Measurements from ENCODE around the gene ARHGAP6.

The ARHGAP6 gene

DNA sequence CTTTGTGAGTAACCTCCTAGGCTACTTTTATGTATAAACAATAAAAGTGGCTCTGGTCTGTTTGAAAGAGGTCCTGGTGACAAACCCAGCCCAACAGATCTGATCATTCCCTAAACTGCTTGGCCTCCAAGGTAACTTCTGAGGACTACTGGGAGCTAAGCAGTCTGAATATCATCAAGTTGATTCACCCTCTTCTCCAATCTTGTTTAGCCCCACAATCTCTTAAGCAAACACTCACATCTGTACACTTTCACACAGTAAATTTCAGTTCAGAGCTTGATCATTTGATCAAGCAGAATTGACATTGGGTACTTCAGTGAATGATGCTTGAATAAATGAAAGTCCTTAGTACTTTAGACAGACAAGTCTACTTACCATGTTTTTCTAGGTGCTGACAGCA is 479.9 kb downstream of the ARHGAP6 start:
- Mint-ChIP-seq H3K36me3 (ENCODE audit: low read depth) (no peaks in the 10 kb centered on the region), H3K9me3 (no peaks in the 10 kb centered on the region), H3K27ac (no peak overlapping the region), H3K27me3 (peaks cover 4% of the 10 kb centered on the region), H3K4me3 (no peak overlapping the region), H3K4me1 (ENCODE audit: low read depth) (no peaks in the 10 kb centered on the region)

GRCh38 chrX:11180571-11180970 is 485.1 kb downstream of the ARHGAP6 start:
- Mint-ChIP-seq H3K9me3 (no peaks in the 10 kb centered on the region), H3K27me3 (peaks cover 4% of the 10 kb centered on the region), H3K36me3 (ENCODE audit: low read depth) (no peaks in the 10 kb centered on the region), H3K4me1 (ENCODE audit: low read depth) (no peaks in the 10 kb centered on the region), H3K27ac (no peak overlapping the region), H3K4me3 (no peak overlapping the region)

DNA sequence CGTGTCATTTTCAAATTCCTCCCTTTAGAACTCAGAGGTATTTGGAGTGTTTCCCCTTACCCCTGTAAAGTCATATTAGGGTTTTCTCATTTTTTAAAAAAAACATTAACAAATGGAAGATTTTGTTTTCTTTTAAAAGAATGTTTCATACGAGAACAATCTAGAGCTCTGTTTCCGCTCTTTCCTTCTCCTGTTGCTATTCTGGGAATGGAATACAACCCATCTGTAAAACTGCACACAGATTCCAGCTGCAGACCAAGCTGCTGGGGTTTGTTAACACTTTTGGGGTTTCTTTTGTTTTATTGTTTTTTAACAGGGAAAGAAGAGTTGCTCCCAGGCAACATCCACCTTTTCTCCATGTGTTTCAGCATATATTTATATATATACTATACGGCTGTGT is 493.3 kb downstream of the ARHGAP6 start:
- Mint-ChIP-seq H3K36me3 (ENCODE audit: low read depth) (no peaks in the 10 kb centered on the region), H3K9me3 (no peaks in the 10 kb centered on the region), H3K4me1 (ENCODE audit: low read depth) (no peaks in the 10 kb centered on the region), H3K27me3 (peaks cover 19% of the 10 kb centered on the region), H3K4me3 (no peak overlapping the region), H3K27ac (no peak overlapping the region)

- Mint-ChIP-seq H3K27ac (no peak overlapping the region), H3K27me3 (peaks cover 24% of the 10 kb centered on the region), H3K9me3 (no peaks in the 10 kb centered on the region), H3K36me3 (ENCODE audit: low read depth) (no peaks in the 10 kb centered on the region), H3K4me1 (ENCODE audit: low read depth) (no peaks in the 10 kb centered on the region), H3K4me3 (no peak overlapping the region)
Measured at GRCh38 chrX:11171956-11172355, 493.8 kb downstream of the ARHGAP6 start.

GRCh38 chrX:11164433-11164832 is 501.3 kb downstream of the ARHGAP6 start:
- Mint-ChIP-seq H3K4me3 (no peak overlapping the region), H3K4me1 (ENCODE audit: low read depth) (no peaks in the 10 kb centered on the region), H3K9me3 (no peaks in the 10 kb centered on the region), H3K36me3 (ENCODE audit: low read depth) (no peaks in the 10 kb centered on the region), H3K27me3 (peaks cover 14% of the 10 kb centered on the region), H3K27ac (no peak overlapping the region)

DNA sequence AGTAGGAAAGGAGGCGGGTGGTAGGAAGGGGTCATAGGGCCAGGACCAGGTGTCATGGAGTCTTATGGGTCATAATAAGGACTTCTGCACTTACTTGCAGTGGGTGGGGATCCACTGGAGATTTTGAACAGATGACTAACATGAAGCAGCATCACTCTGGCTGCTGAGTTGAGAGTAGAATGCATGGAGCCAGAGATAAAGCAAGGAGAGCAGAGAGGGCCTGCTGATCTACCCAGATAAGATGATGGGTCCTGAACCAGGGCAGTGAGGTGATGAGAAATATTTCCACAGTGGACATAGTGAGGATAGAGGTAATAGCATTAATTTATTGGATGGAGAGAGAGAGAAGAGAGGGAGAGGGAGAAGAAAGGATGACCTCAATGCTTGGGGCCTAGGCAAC is 506.6 kb downstream of the ARHGAP6 start:
- H3K9me3 Mint-ChIP-seq, result no peaks in the 10 kb centered on the region
- H3K27ac Mint-ChIP-seq, result no peak overlapping the region
- H3K27me3 Mint-ChIP-seq, result no peaks in the 10 kb centered on the region
- no peaks in the 10 kb centered on the region for H3K36me3 Mint-ChIP-seq (ENCODE audit: low read depth)
- H3K4me3 Mint-ChIP-seq, result no peak overlapping the region
- H3K4me1 Mint-ChIP-seq (ENCODE audit: low read depth), result no peaks in the 10 kb centered on the region

DNA sequence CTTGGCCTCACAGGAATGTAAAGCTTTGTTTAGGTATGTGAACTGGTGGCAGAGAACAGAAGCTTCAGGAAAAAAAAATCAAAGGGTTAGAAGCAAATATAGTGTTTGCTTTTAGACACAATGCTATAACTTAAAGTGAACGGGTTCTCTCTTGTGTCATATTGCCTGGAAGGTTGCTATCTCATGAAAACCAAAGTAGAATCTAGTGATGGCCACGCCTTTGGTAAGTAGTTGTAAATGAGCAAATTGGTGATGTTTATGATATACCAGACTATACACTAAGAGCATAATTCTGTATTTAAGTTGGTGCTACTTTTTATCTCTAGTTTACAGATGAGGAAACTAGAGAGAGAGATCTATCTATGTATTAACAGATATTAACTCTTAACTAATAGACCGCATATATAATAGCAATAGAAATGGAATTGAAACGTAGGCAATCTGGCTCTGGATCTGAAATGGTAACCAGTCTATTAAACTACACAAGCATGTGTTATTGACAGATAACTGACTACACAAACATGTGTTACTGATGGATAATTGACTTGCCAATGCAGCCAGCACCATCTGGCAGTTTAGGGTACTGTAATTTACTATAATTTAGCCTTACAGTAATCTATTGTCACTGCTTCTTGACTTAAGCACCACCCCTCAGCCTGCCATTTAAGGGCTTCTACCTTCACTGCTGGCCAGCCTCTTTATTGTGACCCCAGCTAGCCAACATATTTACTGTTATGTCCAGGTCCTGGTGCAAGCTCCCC is 513.7 kb downstream of the ARHGAP6 start:
- H3K27ac Mint-ChIP-seq, result no peak overlapping the region
- no peaks in the 10 kb centered on the region for H3K4me1 Mint-ChIP-seq (ENCODE audit: low read depth)
- H3K4me3 Mint-ChIP-seq, result no peak overlapping the region
- no peaks in the 10 kb centered on the region for H3K27me3 Mint-ChIP-seq
- H3K9me3 Mint-ChIP-seq, result no peaks in the 10 kb centered on the region
- H3K36me3 Mint-ChIP-seq (ENCODE audit: low read depth), result no peaks in the 10 kb centered on the region

- Mint-ChIP-seq H3K4me3 (no peak overlapping the region), H3K27ac (no peak overlapping the region), H3K27me3 (peaks cover 3% of the 10 kb centered on the region), H3K36me3 (ENCODE audit: low read depth) (no peaks in the 10 kb centered on the region), H3K4me1 (ENCODE audit: low read depth) (peaks cover 3% of the 10 kb centered on the region), H3K9me3 (no peaks in the 10 kb centered on the region)
Measured at GRCh38 chrX:11148401-11148800, 517.3 kb downstream of the ARHGAP6 start.

- no peaks in the 10 kb centered on the region for H3K9me3 Mint-ChIP-seq
- H3K27ac Mint-ChIP-seq, result no peak overlapping the region
- H3K4me3 Mint-ChIP-seq, result no peak overlapping the region
- no peaks in the 10 kb centered on the region for H3K36me3 Mint-ChIP-seq (ENCODE audit: low read depth)
- peaks cover 3% of the 10 kb centered on the region for H3K27me3 Mint-ChIP-seq
- peaks cover 3% of the 10 kb centered on the region for H3K4me1 Mint-ChIP-seq (ENCODE audit: low read depth)
Measured at GRCh38 chrX:11146411-11146810, 519.3 kb downstream of the ARHGAP6 start.

DNA sequence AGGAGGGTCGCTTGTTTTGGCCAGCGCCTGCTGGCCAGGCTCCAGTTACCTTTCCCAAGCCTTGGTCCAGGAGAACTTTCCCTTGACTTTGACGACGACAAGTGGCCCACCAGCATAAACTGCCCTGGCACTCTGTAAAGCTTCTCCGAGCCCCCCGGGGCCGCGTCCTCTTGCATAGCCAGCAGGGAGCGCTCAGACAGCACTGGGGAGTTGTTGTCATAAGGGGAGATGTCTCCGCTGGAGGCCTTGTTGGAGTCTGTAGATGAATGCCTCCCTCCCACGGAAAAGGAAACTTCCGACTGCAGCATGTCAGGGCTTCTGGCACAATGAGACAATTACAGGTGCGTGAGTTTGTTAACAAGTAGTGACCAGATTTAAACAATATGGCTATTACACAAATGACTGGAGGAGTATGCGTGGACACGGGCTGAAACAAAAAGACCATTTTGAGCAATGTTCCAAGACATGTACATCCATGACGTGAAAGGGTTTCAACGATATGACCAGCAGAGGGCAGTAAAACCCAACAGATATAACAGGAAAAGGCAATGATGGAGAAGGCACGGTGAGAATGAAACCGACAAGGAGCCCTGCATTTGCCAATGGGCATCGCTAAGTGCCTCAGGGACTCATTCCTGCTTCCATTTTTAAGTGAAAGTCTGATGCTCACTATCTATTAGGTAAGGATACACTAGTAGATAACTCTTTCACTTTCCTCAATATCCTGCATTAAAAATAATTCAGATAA is 521.6 kb downstream of the ARHGAP6 start:
- H3K4me3 Mint-ChIP-seq, result no peak overlapping the region
- H3K9me3 Mint-ChIP-seq, result no peaks in the 10 kb centered on the region
- no peak overlapping the region for H3K27ac Mint-ChIP-seq
- H3K27me3 Mint-ChIP-seq, result peaks cover 7% of the 10 kb centered on the region
- H3K4me1 Mint-ChIP-seq (ENCODE audit: low read depth), result peaks cover 3% of the 10 kb centered on the region
- H3K36me3 Mint-ChIP-seq (ENCODE audit: low read depth), result no peaks in the 10 kb centered on the region

DNA sequence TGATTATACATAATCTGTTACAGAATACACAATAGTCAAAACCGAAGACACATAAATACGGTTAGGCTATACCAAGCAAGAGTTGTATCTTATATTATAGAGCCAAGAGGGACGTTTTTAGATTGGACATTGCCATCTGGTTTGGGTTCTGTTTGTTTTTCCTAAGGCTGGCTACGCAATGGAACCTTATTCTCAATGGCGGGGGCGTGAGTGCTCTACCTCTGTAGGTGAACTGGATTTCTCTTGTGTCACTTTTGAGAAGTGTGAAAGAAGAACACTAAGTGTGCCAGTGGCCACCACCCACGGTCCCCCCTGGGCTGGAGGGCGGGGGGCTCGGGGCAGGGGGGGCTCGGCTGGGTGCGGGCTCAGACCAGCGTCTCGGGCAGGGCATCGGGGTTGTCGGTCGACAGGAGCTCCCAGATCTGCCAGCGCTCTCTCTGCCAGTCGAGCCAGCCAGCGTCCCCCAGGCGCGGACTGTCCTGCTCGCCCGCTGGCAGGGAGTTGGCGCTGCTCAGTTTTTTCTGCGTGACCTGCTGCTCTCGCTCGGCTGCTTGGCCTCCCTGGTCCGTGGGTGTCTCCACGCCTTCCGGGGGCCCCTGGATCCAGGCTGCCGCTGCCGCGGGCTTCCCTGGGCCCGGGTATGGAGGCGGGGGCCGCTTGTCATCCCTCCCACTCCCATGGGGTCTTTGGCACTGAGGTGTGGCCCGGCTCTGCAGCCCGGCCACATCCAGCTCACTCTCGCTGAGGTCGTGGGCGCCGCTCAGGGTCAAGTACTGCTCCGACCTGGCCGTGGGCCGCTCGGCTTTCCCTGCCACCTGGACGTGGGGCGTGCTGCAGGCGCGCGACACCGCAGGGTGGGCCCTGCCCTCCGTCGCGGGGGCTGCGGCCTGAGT is 527.0 kb downstream of the ARHGAP6 start:
- no peak overlapping the region for H3K27ac Mint-ChIP-seq
- peaks cover 4% of the 10 kb centered on the region for H3K27me3 Mint-ChIP-seq
- H3K36me3 Mint-ChIP-seq (ENCODE audit: low read depth), result no peaks in the 10 kb centered on the region
- no peaks in the 10 kb centered on the region for H3K9me3 Mint-ChIP-seq
- H3K4me3 Mint-ChIP-seq, result no peak overlapping the region
- H3K4me1 Mint-ChIP-seq (ENCODE audit: low read depth), result no peaks in the 10 kb centered on the region

DNA sequence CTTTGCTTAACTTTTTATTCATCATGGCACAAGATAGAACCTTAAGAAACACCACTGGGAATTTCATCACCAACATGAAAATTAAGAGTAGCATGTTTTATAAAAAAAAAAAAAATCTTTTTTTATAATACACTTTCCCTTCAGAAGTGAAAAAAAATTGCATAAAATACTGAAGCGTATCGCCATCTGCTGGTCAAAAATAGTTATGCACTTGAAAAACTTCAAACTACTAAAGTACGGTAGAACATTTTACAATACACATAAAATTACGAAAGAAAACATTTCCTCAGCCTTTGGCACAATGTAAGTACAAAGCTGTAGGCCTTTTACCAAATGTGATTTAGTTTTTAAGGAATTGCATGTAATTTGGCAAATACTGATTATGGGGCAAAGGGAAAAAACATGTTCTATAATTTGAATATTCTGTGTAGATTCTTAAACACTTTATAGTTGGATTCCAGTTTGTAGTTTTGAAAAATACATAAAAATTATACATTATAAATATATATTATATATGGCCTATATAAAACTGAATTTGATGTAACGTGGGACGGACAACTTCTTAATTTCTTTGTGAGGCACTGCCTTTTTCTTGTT is 528.1 kb downstream of the ARHGAP6 start:
- no peak overlapping the region for H3K27ac Mint-ChIP-seq
- H3K4me3 Mint-ChIP-seq, result no peak overlapping the region
- H3K27me3 Mint-ChIP-seq, result peaks cover 4% of the 10 kb centered on the region
- no peaks in the 10 kb centered on the region for H3K9me3 Mint-ChIP-seq
- H3K36me3 Mint-ChIP-seq (ENCODE audit: low read depth), result no peaks in the 10 kb centered on the region
- H3K4me1 Mint-ChIP-seq (ENCODE audit: low read depth), result no peaks in the 10 kb centered on the region

- H3K36me3 Mint-ChIP-seq (ENCODE audit: low read depth), result no peaks in the 10 kb centered on the region
- H3K27ac Mint-ChIP-seq, result no peak overlapping the region
- no peaks in the 10 kb centered on the region for H3K9me3 Mint-ChIP-seq
- no peaks in the 10 kb centered on the region for H3K4me1 Mint-ChIP-seq (ENCODE audit: low read depth)
- H3K27me3 Mint-ChIP-seq, result peaks cover 4% of the 10 kb centered on the region
- no peak overlapping the region for H3K4me3 Mint-ChIP-seq
Measured at GRCh38 chrX:11135564-11136185, 530.0 kb downstream of the ARHGAP6 start.

DNA sequence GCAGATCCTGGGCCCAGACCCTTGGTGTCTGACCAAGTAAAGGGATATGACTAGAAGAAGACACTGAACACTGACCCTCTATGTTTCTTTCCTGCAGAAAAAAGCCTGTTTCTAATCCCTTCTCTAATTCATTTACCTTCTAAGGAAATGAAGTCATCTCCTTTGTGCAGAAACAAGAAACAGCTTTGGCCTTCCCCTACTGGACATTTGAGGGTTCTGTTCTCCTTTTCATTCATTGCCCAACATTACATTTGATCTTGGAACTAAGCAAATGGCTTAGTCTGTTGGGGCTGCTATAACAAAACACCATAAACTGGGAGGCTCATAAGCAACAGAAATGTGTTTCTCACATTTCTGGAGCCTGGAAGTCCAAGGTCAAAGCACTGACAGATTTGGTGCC is 534.6 kb downstream of the ARHGAP6 start:
- no peak overlapping the region for H3K4me3 Mint-ChIP-seq
- H3K27me3 Mint-ChIP-seq, result no peaks in the 10 kb centered on the region
- no peak overlapping the region for H3K27ac Mint-ChIP-seq
- H3K36me3 Mint-ChIP-seq (ENCODE audit: low read depth), result no peaks in the 10 kb centered on the region
- no peaks in the 10 kb centered on the region for H3K4me1 Mint-ChIP-seq (ENCODE audit: low read depth)
- no peaks in the 10 kb centered on the region for H3K9me3 Mint-ChIP-seq

Measured in stimulated activated naive CD8-positive, alpha-beta T cell treated with anti-CD3 and anti-CD28 coated beads, Interleukin-15, Interleukin-2, amounts not matched to agents 100 ng/mL and 50 ng/mL, for 24 hours (primary cell).